Stimulated activated CD4-positive, alpha-beta T cell treated with anti-CD3 and anti-CD28 coated beads, Interleukin-12 subunit alpha, Interleukin-12 subunit beta, amount 100 ng/mL, for 4 hours (primary cell): ENCODE measurements around the gene YTHDC2.

Experiments
- DNase-seq: peaks from one replicate; pipeline ENCODE4 v3.0.0-alpha.2; 2020

The YTHDC2 gene

GRCh38 chr5:113606298-113607134 lies 93.0 kb downstream of the YTHDC2 start:
- DNase-seq = peak; percentile 13

- no peak for DNase-seq
Measured at GRCh38 chr5:113607361-113607760, 93.9 kb downstream of the YTHDC2 start.

GRCh38 chr5:113608113-113608596 lies 94.7 kb downstream of the YTHDC2 start:
- no peak for DNase-seq

GRCh38 chr5:113612060-113612496 lies 98.6 kb downstream of the YTHDC2 start:
- DNase-seq = no peak

GRCh38 chr5:113614191-113614590 lies 100.7 kb downstream of the YTHDC2 start:
- no peak for DNase-seq

GRCh38 chr5:113615708-113616107 lies 102.2 kb downstream of the YTHDC2 start:
- no peak for DNase-seq

- no peak for DNase-seq
Measured at GRCh38 chr5:113617191-113617796, 103.8 kb downstream of the YTHDC2 start.

- DNase-seq = no peak
Measured at GRCh38 chr5:113632996-113633395, 119.5 kb downstream of the YTHDC2 start.

GRCh38 chr5:113634957-113635356 lies 121.5 kb downstream of the YTHDC2 start:
- DNase-seq = no peak

- no peak for DNase-seq
Measured at GRCh38 chr5:113641715-113642114, 128.2 kb downstream of the YTHDC2 start.
